Mesodermal cell (in vitro differentiated cells): Measurements from ENCODE around the gene TBRG4.

ENCODE experiments used
- H3K27ac ChIP-seq: 2 replicates; pipeline ENCODE4 v1.7.0; 2013; ENCODE audit warnings: mild to moderate bottlenecking, low read depth, low read length, moderate library complexity; ENCODE audit not compliant: severe bottlenecking
- H3K36me3 ChIP-seq: 2 replicates; pipeline ENCODE4 v1.7.1; 2013; ENCODE audit warnings: mild to moderate bottlenecking, low read length, moderate library complexity; ENCODE audit not compliant: control insufficient read depth, insufficient read depth
- H3K4me1 ChIP-seq: one replicate; pipeline ENCODE4 v1.7.1; 2013; ENCODE audit warnings: mild to moderate bottlenecking, low read length; ENCODE audit not compliant: insufficient read depth, control insufficient read depth, poor library complexity, severe bottlenecking
- H3K4me3 ChIP-seq: 2 replicates; pipeline ENCODE4 v1.7.0; 2013; ENCODE audit warnings: low read length, control low read depth, mild to moderate bottlenecking; ENCODE audit not compliant: insufficient read depth, poor library complexity, severe bottlenecking; ENCODE audit errors: extremely low read depth
- H3K9me3 ChIP-seq: 2 replicates; pipeline ENCODE4 v1.7.1; 2013; ENCODE audit warnings: mild to moderate bottlenecking, low read length, moderate library complexity; ENCODE audit not compliant: control insufficient read depth
- WGBS, 2 experiments: methylation state at CpG; one replicate each; pipeline ENCODE4 v1.1.5; 2013; ENCODE audit warnings: missing lambda C conversion rate in 2 of 2; ENCODE audit not compliant: insufficient coverage in 2 of 2; 5-methylcytosine and 5-hydroxymethylcytosine counted together

Gene TBRG4

DNA sequence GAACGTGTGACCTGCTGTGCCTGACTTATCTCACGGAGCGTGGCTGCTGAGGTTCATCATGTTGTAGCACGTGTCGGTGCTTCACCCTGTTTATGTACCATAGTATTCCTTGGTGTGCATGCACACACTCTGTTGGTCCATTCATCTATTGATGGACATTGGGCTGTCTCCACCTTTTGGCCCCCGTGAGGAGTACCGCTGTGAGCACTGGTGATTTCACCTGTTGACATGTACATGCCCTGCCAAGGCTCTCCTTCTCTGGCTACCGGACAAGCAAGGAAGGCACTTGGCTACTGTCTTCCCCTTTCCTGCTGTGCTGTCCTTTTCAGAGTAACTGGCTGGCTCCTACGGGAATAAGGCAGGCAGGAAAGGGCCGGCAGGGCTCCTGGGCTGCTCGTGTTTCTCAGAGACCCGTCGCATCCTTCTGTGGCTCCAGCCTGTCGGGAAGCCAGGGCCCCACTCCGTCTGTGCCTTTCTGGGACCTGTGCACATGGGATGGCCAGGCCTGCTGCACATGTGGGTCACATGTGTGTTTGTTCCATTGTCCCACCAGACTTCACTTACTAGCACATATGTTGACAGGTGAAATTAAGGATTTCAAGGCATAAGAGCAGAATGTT lies 17.8 kb upstream of the TBRG4 start:
- H3K36me3 ChIP-seq = no peaks in the 10 kb centered on the region
- whole genome bisulfite sequencing, 2 experiments = 89 to 95% methylated on average over 9 to 15 of the region's 15 CpGs

GRCh38 chr7:45126920-45127319 lies 15.4 kb upstream of the TBRG4 start:
- no peaks in the 10 kb centered on the region for H3K36me3 ChIP-seq
- 83 to 88% methylated on average over 3 to 6 of the region's 6 CpGs for WGBS, 2 experiments
- no peak overlapping the region for H3K4me3 ChIP-seq
- no peak overlapping the region for H3K27ac ChIP-seq
- no peaks in the 10 kb centered on the region for H3K9me3 ChIP-seq
- H3K4me1 ChIP-seq = no peaks in the 10 kb centered on the region

More for the DNA sequence above, 17.8 kb upstream of the TBRG4 start:
- H3K9me3 ChIP-seq = no peaks in the 10 kb centered on the region
- H3K4me3 ChIP-seq = no peak overlapping the region
- H3K4me1 ChIP-seq = no peaks in the 10 kb centered on the region
- H3K27ac ChIP-seq = no peak overlapping the region

- Histone ChIP-seq H3K4me1 (no peaks in the 10 kb centered on the region), H3K36me3 (no peaks in the 10 kb centered on the region), H3K4me3 (no peak overlapping the region), H3K9me3 (no peaks in the 10 kb centered on the region), H3K27ac (no peak overlapping the region)
- WGBS, 2 experiments = 84 to 88% methylated on average over 6 of the region's 6 CpGs
Observed at GRCh38 chr7:45126201-45126600, 14.7 kb upstream of the TBRG4 start.

- no peaks in the 10 kb centered on the region for H3K4me1 ChIP-seq
- H3K36me3 ChIP-seq = no peaks in the 10 kb centered on the region
- 85 to 95% methylated on average over 8 to 9 of the region's 11 CpGs for whole genome bisulfite sequencing, 2 experiments
- H3K4me3 ChIP-seq = no peak overlapping the region
- H3K9me3 ChIP-seq = no peaks in the 10 kb centered on the region
- no peak overlapping the region for H3K27ac ChIP-seq
Observed at GRCh38 chr7:45125193-45125904, 13.9 kb upstream of the TBRG4 start.

DNA sequence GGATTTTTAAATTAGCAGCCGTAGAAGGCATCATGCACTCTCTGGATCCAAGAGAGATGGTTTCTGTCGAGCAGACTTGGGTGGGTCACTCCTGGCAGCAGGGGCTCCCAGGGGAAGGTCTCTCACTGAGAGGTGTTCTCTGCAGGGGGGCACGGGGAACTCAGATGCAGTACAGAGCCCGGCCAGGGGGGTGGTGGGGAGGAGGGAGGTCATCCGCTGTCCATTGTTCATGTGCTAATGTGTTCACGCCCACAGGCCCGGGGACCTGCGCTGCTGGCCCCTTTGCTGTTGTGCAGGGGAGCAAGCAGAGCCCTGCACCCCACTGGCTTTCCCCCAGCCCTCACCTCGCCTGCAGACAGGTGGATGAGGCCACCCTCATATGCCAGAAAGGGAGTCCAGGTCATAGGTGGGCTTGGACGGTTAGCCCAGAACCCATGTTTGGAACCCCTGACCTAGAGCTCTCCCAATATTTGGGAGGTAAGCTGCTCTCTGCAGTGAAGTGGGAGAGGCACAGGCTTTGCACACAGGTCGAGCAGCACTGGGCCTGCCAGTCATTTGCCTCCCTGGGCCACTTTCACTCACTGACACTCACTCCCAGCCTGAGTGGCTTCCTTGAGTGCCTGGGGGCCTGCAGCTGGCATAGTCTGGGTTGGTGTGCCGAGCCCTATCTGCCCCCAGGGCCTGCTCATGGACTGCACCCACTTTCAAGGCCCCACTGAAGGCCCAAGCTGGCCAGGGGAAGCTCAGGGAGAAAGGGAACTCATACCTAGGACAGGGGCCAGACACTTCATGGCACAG lies 12.6 kb upstream of the TBRG4 start:
- no peaks in the 10 kb centered on the region for H3K4me1 ChIP-seq
- no peak overlapping the region for H3K4me3 ChIP-seq
- WGBS, 2 experiments = 48 to 57% methylated on average over 6 to 12 of the region's 12 CpGs
- no peaks in the 10 kb centered on the region for H3K36me3 ChIP-seq
- H3K27ac ChIP-seq = no peak overlapping the region
- H3K9me3 ChIP-seq = no peaks in the 10 kb centered on the region

DNA sequence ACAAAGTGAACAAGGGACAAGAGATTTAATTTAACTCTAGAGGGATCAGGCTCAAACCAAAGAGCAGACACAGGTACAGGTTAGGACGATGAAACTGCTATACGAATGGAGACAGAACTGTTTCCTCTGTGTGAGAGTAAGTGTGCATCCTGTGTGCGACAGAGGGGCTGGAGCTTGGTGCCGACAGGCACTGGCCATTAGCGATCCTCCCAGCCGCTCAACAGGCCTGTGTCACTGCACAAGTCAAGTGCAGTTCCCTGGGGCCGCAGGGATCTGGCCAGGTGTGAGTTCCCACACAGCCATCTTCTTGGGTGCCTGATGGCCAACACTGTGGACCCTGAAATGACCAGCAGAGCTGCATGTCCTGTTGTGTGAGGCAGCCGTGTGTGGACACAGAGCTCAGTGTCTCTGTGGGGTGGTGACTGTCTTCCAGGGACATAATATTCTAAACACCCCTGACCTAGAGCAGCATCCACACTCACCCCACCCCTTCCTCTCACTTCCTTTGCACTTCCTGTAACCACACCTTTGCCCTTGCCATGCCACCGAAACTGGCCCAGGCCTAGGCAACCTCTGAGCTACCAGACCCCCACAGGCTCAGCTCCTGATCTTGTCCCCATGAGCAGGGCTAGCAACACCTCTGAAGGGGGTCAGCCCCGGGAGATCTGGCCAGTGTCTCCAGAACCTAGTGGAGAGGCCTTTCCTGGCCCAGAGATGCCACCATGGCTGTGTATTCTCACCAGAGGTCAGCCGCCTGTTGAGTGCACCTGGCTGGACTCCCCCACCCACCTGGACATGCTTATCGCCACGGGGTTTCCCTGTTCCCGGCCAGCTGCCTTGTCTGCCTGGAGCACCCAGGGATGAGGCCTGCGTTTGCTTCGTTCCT lies 11.7 kb upstream of the TBRG4 start:
- H3K27ac ChIP-seq = no peak overlapping the region
- H3K36me3 ChIP-seq = no peaks in the 10 kb centered on the region
- H3K9me3 ChIP-seq = no peaks in the 10 kb centered on the region
- no peaks in the 10 kb centered on the region for H3K4me1 ChIP-seq
- WGBS, 2 experiments = 84 to 91% methylated on average over 14 to 15 of the region's 16 CpGs
- H3K4me3 ChIP-seq = no peak overlapping the region

DNA sequence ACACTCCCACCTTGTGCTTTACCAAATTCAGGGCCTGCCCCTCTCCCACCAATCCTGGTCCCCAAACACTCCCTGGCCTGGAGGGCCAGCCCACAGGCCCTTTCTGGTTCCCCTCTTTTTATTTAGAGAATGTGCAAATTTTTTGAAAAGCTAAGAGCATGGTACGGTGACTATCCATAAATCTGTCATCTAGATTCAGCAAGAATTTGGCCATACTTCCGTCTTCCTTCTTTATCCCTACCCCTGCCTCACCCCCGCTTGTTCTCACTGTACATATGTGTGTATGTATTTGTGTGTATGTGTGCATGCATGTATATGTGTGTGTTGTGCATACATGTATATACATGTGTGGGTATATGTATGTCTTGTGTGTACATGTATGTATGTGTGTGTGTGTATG lies 8.1 kb upstream of the TBRG4 start:
- H3K4me1 ChIP-seq = no peaks in the 10 kb centered on the region
- WGBS, 2 experiments = no CpG with 5 or more reads among the region's 3 CpGs
- H3K27ac ChIP-seq = no peak overlapping the region
- H3K9me3 ChIP-seq = no peaks in the 10 kb centered on the region
- H3K36me3 ChIP-seq = no peaks in the 10 kb centered on the region
- no peak overlapping the region for H3K4me3 ChIP-seq

DNA sequence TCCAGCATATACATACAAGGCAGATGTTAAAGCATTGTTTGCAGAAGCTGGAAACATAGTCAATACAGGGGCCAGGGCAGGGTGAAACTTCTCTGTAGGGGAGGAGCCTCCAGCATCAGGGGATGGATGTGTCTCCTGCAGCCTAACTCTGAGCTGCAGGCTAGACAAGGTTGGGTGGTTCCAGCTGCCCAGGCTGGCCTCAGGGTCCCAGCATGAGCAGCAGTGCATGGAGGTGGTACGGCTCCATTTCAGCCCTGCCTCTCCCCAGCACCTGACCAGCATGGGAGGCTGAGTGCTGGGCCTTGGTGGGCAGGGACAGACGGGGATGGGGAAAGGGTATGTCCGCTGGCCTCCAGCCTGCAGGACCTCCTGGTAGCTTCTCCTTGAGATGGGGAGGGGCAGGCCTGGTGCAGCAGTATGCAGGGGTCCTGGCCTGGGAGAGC lies 7.4 kb upstream of the TBRG4 start:
- no peak overlapping the region for H3K27ac ChIP-seq

GRCh38 chr7:45118292-45118691 lies 6.8 kb upstream of the TBRG4 start:
- H3K27ac ChIP-seq = no peak overlapping the region
- 90 to 100% methylated on average over 1 of the region's 4 CpGs for WGBS, 2 experiments
- no peaks in the 10 kb centered on the region for H3K36me3 ChIP-seq
- no peak overlapping the region for H3K4me3 ChIP-seq
- H3K4me1 ChIP-seq = no peaks in the 10 kb centered on the region
- H3K9me3 ChIP-seq = no peaks in the 10 kb centered on the region

More for the DNA sequence above, 7.4 kb upstream of the TBRG4 start:
- Histone ChIP-seq H3K4me3 (no peak overlapping the region), H3K9me3 (no peaks in the 10 kb centered on the region), H3K36me3 (no peaks in the 10 kb centered on the region), H3K4me1 (no peaks in the 10 kb centered on the region)
- WGBS, 2 experiments = 81 to 94% methylated on average over 2 to 3 of the region's 3 CpGs

DNA sequence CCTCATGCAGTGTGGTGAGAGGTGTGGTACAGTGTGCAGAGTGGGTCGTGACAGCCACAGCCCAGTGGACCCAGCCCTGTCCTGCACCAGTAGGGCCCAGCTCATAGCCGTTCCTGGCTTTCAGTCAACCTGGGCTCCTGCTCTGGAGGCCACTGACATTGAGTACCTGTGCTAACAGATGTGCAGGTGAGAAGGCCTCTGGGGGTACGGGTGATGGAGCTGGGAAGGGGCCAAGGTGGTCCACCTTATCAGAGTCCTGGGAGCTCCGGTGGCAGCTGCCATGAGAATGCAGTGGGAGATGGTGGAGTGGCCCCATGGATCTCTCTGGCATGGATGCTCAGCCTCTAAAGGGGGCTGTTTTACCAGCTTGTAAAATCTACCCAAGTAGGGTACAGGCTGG lies 6.1 kb upstream of the TBRG4 start:
- Histone ChIP-seq H3K4me3 (no peak overlapping the region), H3K27ac (no peak overlapping the region), H3K36me3 (no peaks in the 10 kb centered on the region), H3K9me3 (no peaks in the 10 kb centered on the region), H3K4me1 (no peaks in the 10 kb centered on the region)
- WGBS, 2 experiments = 72 to 78% methylated on average over 4 of the region's 4 CpGs
